HG03025 (cell line): Measurements from ENCODE around the gene HS6ST2.

Source experiments
- ATAC-seq: cut with Tn5 transposase; IDR thresholded peaks from one replicate; pipeline ENCODE4 v1.9.1; 2021; ENCODE audit warnings: mild to moderate bottlenecking, moderate library complexity; ENCODE audit not compliant: unreplicated experiment, low FRiP score

HS6ST2 gene

DNA sequence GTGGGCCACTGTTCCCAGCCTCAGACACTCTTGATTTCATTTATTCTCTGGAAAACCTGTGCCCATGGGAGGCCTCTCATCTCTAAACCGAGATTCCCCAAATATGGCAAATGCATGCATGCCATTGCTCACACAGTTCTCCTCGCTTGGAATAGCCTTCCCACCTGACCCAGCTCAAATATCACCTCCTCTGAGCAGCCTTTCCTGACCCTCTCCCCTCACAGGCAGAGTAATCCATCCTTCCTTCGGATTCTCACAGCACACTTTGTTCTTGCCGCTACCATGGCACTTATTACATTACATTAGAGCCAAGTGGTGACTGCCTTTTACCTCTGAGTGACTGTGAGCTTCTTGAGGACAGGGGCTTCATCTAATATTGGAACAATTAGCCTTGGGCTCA, 209.5 kb downstream of the HS6ST2 start:
- ATAC-seq, result no peak

GRCh38 chrX:132748268-132748667, 210.2 kb downstream of the HS6ST2 start:
- no peak for ATAC-seq

- no peak for ATAC-seq
Observed at GRCh38 chrX:132745593-132745992, 212.8 kb downstream of the HS6ST2 start.

DNA sequence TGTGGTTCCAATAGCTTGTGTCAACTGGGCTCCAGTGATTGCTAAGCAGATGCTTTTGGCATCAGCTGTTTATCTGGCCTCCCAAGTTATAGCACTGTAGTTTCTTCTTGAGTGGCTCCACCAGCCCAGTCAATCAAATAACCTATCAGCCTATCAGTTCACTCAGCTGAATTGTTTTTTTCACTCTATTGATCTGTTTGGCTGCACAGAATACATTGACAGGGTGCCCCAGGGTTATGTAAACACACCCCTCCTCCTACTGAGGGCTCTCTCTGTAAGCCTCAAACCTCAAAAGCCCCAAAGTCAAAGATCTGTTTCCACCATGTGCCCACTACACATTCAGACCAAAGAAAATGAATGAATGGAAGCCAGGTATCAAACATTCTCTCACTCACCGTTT, 214.0 kb downstream of the HS6ST2 start:
- ATAC-seq, result no peak

DNA sequence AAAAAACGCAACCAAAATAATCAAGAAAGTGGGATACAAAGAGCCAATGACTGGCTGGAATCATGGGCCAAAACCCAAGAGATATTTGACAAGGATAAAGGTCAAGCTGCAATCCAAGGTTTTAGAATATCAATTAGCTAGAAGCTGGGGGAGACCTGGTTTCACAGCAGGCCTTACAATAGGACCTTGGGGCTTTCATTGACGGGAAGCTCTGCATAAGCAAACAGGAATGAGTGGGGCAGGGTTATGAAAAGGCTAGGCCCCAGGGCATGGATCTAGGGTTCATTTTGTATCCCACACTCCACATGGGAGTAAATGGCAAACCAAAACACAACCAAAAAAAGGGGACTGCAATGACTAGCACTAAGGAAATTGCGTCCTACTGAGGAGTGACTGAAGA, 215.3 kb downstream of the HS6ST2 start:
- ATAC-seq, result no peak

GRCh38 chrX:132742246-132742645, 216.2 kb downstream of the HS6ST2 start:
- ATAC-seq, result no peak

DNA sequence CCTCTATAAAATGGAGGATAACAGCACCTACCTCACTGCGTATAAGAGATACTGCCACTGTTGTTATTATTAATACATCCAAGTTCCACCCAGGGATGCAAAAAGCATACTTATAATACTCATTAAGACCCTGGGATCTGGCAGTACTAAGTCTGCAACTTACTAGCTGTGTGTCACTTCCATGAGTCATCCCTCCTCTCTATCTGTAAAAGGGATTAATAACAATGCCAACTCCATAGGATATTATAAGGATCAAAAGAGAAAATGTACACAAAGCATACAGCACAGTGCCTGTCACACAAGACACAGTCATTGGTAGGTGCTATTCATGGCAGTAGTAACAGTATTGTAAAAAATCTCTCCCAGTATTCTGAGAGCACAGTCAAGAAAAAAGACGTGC, 216.7 kb downstream of the HS6ST2 start:
- no peak for ATAC-seq

DNA sequence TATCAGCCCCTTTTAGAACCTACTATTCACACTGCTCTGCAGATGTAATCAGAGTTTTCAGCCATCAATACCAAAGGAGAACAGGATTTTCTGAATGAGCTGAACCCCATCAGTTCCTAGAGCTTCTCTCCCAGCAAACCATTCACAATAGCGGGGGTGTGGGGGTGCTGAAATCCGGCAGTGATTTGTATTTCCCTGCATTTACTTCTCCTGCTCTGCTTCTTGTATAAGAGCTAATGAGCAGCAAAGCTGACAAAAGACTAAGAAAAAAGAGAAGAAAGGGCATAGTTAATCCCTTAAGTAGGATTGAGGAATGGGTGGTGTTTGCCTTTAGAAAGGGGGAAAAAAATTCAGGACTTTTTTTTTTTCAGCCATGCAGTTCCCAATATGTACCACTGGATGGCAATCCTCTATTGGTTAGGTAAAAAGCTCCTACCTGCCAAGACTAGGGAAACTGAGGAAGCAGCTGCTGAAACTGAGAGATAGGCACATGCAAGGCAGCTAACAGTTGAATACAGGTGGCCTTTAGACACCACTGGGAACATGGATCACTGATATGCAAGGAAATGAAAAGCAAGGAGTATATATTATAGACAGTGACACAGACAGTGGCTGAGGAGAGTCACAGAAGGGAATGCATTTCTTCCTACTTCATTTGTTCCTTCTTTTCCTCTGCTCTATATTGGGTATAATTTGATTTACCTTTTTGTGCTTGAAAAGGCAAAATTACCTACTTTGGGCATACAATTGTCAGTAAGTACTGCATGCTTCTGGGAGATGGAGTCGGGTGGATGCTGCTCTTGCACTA, 217.9 kb downstream of the HS6ST2 start:
- ATAC-seq, result no peak

GRCh38 chrX:132738951-132739350, 219.5 kb downstream of the HS6ST2 start:
- no peak for ATAC-seq

DNA sequence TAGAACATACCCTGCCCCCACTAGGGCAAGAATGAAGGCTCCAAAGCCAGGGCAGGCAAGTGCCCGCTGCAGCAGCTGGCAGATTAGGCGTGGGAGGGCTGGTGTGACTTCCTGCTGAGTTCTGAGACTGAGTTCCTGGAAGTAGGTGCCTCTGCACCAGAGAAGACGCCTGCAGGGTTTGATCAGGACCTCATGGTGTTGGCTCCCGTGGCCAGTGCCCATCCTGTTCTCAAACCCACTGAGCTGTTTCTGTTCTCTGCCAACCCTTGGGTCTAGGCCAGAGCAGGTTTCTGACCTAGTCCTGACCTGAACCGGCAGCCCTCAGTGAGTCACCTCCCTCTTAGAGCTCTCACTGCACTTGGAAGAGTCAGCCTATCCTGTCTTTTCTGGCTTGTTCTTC, 220.7 kb downstream of the HS6ST2 start:
- no peak for ATAC-seq

DNA sequence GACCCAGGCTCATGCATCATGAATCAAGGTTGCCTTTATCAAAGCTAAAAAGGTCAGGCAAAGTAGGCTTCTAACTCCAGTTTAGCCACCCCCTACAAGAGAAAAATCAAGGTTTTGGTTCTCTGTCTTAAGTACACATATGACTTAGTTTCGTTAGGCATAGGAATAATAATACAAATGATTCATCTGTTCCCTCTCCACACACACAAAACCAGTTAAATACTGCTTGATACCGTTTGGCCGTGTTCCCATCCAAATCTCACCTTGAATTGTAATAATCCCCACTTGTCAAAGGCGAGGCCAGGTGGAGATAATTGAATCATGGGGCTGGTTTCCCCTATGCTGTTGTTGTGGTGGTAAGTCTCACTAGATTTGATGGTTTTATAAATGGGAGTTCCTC, 226.2 kb downstream of the HS6ST2 start:
- no peak for ATAC-seq

DNA sequence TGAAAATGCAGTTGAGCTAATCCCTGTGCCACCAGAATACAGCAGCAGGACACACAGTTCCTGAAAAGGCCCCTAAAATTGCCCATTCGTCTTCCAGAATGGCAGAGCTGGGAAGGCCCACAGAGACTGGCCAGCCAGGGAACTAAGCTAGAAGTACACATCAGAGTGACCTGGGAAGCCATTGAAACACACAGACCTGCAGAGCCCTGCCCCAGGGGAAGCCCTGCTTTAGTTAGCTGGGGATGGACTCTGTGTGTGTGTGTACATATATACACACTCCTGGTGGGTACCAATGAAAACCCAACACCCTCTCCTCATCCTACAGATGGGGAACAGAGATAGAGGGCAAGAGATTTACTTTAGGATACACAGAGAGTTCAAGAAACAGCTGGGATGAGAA, 227.7 kb downstream of the HS6ST2 start:
- ATAC-seq, result no peak

DNA sequence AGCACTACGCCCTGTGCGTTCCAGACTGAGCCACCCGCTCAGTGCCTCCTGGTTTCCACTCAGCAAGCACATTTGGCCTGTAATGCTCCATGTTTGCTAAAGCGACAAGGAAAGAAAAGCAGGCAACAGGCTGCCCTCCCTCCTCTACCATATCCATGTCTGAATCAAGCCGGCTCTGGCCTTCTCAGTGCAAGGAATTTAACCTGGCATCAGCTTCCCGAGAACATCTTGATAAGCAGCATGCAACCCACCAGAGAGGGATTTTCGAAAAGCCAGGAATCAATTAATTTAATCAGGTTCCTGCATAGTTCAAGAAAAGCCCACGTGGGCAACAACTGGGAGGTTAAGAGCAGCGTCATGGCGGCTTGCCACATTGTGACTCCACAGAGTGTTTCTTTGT, 228.2 kb downstream of the HS6ST2 start:
- no peak for ATAC-seq

GRCh38 chrX:132728296-132728695, 230.1 kb downstream of the HS6ST2 start:
- no peak for ATAC-seq

- ATAC-seq, result no peak
Observed at GRCh38 chrX:132718431-132718958, 239.9 kb downstream of the HS6ST2 start.

DNA sequence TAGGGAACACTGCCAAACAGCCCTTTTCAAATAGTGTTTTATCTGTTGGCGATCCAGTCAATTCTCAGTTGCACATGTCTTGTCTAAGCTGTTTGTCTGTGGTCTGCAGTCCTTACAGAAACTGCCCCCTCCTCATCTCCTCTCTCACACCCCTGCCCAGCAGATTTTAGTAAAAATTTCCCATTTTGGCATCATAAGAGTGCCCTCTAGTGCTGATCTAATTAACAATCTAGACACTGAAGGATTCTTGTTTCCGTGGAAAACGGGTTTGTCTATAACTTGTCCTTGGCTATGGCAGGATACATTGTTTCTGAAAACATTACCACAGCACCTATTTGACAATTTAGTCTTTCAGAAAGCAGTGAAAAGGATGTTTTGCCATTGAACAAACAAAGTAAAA, 242.4 kb downstream of the HS6ST2 start:
- ATAC-seq, result no peak

GRCh38 chrX:132714913-132715312, 243.5 kb downstream of the HS6ST2 start:
- ATAC-seq, result no peak

- no peak for ATAC-seq
Observed at GRCh38 chrX:132712350-132712749, 246.1 kb downstream of the HS6ST2 start.

- no peak for ATAC-seq
Observed at GRCh38 chrX:132710656-132711155, 247.7 kb downstream of the HS6ST2 start.

- ATAC-seq, result no peak
Observed at GRCh38 chrX:132708529-132708928, 249.9 kb downstream of the HS6ST2 start.

GRCh38 chrX:132704769-132705168, 253.7 kb downstream of the HS6ST2 start:
- ATAC-seq, result no peak

DNA sequence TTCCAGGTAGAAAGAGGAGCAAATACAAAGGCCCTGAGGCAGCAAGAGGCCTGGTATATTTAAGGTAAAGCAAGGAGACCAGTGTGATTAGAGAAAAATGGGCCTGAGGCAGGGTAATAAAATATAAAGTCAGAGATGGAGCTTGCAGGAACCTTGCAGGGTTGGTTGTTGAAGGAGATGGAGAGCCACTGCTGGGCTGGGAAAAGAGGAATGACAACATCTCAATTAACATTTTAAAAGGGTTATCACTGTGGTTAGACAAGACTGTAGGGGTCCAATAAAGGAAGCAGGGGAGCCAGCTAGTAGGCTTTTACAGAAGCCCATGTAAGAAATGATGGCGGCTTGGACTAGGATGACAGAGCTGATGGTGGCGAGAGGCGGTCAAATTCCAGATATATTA, 264.0 kb downstream of the HS6ST2 start:
- ATAC-seq, result no peak
